ENCODE results near the gene OLIG1.

The OLIG1 gene

GRCh38 chr21:33069994-33070743, at the start of gene OLIG1:
TSS of gene OLIG1 (plus strand) at chr21:33070141. CDS start at chr21:33070247, 106 bp downstream.
- peak; percentile 25 to 59 for DNase-seq

DNA sequence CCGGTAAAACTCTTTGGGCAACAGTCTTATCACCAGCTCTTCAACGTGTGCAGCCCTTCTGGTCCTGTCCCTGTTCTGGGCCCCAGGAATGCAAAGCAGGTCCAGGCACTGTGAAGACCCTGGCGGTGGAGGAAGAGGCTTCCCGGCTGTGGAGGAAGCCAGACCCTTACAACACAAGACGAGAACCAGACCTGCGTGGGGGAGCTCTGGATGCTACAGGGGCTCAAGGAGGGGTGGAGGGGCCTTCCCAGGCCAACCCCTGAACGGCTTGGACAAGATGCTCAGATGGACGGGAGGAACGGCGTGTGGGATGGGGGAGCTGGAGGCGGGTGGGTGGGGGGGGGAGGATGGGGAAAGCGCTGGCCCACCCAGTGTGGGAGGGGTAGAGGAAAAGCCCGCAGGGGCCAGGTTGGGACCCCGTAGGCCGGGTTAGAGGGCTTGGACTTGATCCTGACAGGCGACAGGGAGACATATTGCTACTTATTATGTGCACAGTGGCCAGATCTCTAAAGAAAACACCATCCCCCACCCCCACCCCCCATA, 49.3 kb upstream of the OLIG1 start:
- DNase-seq: no peak

GRCh38 chr21:33021150-33021549, 48.8 kb upstream of the OLIG1 start:
- DNase-seq: no peak

GRCh38 chr21:33021667-33022066, 48.3 kb upstream of the OLIG1 start:
- DNase-seq: no peak

GRCh38 chr21:33022489-33022827, 47.5 kb upstream of the OLIG1 start:
- DNase-seq: no peak

DNA sequence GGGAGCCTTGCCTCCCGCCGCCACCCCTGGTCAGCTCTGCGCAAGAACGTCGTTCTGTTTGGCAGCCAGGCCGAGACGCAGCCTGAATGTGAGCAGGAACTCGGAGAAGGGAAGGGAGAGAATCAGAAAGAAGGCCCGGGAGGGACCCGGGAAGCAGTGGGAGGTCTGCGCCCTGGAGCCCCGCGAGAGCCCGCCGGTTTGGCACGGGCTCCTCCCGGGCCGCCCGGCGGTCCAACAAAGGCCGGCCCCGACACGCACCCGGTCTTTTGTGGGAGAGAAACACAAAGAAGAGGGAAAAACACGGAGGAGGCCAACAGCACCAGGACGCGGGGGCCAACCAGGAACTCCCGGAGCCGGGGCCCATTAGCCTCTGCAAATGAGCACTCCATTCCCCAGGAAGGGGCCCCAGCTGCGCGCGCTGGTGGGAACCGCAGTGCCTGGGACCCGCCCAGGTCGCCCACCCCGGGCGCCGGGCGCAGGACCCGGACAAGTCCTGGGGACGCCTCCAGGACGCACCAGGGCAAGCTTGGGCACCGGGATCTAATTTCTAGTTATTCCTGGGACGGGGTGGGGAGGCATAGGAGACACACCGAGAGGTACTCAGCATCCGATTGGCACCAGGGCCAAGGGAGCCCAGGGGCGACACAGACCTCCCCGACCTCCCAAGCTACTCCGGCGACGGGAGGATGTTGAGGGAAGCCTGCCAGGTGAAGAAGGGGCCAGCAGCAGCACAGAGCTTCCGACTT, 46.9 kb upstream of the OLIG1 start:
- no peak for DNase-seq

DNA sequence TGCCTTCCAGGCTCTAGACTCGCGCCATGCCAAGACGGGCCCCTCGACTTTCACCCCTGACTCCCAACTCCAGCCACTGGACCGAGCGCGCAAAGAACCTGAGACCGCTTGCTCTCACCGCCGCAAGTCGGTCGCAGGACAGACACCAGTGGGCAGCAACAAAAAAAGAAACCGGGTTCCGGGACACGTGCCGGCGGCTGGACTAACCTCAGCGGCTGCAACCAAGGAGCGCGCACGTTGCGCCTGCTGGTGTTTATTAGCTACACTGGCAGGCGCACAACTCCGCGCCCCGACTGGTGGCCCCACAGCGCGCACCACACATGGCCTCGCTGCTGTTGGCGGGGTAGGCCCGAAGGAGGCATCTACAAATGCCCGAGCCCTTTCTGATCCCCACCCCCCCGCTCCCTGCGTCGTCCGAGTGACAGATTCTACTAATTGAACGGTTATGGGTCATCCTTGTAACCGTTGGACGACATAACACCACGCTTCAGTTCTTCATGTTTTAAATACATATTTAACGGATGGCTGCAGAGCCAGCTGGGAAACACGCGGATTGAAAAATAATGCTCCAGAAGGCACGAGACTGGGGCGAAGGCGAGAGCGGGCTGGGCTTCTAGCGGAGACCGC, 46.3 kb upstream of the OLIG1 start:
- DNase-seq: no peak

- DNase-seq: no peak
These were observed 45.5 kb upstream of the OLIG1 start for GRCh38 chr21:33024201-33025103.

GRCh38 chr21:33025106-33025488, 44.8 kb upstream of the OLIG1 start:
- DNase-seq: no peak

- DNase-seq: peak; percentile 52 to 59
These were observed 44.2 kb upstream of the OLIG1 start, which contains the start of gene OLIG2 for GRCh38 chr21:33025489-33026442. TSS of gene OLIG2 (plus strand) at chr21:33025935. CDS start at chr21:33026863, 928 bp downstream.

DNA sequence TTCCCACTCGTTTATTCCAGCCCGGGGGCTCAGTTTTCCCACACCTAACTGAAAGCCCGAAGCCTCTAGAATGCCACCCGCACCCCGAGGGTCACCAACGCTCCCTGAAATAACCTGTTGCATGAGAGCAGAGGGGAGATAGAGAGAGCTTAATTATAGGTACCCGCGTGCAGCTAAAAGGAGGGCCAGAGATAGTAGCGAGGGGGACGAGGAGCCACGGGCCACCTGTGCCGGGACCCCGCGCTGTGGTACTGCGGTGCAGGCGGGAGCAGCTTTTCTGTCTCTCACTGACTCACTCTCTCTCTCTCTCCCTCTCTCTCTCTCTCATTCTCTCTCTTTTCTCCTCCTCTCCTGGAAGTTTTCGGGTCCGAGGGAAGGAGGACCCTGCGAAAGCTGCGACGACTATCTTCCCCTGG, 43.5 kb upstream of the OLIG1 start:
- DNase-seq: no peak

- no peak for DNase-seq
These were observed 43.0 kb upstream of the OLIG1 start for GRCh38 chr21:33026878-33027400.

DNA sequence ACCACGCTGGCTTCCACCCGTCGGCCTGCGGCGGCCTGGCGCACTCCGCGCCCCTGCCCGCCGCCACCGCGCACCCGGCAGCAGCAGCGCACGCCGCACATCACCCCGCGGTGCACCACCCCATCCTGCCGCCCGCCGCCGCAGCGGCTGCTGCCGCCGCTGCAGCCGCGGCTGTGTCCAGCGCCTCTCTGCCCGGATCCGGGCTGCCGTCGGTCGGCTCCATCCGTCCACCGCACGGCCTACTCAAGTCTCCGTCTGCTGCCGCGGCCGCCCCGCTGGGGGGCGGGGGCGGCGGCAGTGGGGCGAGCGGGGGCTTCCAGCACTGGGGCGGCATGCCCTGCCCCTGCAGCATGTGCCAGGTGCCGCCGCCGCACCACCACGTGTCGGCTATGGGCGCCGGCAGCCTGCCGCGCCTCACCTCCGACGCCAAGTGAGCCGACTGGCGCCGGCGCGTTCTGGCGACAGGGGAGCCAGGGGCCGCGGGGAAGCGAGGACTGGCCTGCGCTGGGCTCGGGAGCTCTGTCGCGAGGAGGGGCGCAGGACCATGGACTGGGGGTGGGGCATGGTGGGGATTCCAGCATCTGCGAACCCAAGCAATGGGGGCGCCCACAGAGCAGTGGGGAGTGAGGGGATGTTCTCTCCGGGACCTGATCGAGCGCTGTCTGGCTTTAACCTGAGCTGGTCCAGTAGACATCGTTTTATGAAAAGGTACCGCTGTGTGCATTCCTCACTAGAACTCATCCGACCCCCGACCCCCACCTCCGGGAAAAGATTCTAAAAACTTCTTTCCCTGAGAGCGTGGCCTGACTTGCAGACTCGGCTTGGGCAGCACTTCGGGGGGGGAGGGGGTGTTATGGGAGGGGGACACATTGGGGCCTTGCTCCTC, 42.3 kb upstream of the OLIG1 start:
- DNase-seq: no peak

DNA sequence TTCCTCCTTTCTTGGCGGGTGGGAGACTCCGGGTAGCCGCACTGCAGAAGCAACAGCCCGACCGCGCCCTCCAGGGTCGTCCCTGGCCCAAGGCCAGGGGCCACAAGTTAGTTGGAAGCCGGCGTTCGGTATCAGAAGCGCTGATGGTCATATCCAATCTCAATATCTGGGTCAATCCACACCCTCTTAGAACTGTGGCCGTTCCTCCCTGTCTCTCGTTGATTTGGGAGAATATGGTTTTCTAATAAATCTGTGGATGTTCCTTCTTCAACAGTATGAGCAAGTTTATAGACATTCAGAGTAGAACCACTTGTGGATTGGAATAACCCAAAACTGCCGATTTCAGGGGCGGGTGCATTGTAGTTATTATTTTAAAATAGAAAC, 41.7 kb upstream of the OLIG1 start:
- DNase-seq: no peak

DNA sequence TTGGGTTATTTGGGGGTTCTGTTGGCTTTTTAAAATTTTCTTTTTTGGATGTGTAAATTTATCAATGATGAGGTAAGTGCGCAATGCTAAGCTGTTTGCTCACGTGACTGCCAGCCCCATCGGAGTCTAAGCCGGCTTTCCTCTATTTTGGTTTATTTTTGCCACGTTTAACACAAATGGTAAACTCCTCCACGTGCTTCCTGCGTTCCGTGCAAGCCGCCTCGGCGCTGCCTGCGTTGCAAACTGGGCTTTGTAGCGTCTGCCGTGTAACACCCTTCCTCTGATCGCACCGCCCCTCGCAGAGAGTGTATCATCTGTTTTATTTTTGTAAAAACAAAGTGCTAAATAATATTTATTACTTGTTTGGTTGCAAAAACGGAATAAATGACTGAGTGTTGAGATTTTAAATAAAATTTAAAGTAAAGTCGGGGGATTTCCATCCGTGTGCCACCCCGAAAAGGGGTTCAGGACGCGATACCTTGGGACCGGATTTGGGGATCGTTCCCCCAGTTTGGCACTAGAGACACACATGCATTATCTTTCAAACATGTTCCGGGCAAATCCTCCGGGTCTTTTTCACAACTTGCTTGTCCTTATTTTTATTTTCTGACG, 41.1 kb upstream of the OLIG1 start:
- no peak for DNase-seq

GRCh38 chr21:33029385-33029921, 40.5 kb upstream of the OLIG1 start:
- DNase-seq: no peak

GRCh38 chr21:33029975-33030461, 39.9 kb upstream of the OLIG1 start:
- no peak for DNase-seq

DNA sequence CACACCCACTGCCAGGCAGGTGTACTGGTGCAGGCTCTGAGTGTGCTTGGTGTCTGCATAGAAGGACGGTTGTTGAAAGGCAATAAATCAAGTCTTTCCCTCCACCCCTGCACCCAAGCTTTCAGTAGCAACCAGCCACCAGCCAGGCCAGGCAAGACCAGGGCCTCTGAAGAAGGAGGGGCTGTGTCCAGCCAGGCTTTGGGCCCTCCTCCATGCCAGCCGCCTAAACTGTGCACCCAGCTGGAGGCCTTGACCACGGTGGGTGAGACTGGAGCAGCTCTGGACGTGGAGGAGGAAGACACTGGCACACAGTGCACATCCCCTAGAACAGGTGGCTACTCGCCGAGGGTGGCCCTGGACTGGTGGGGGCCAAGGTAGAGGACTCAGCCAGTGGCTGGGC, 39.3 kb upstream of the OLIG1 start:
- no peak for DNase-seq

Data from NCI-H2081 (cell line).